K562 (cell line): ENCODE measurements around the gene SLC43A2.

Experiments used
- NEUROD1 ChIP-seq: fragments of 150-350 bp; IDR thresholded peaks from 2 replicates; pipeline ENCODE4 v1.6.1; 2014; ENCODE audit warnings: borderline replicate concordance, low read length, low read depth; ENCODE audit not compliant: partially characterized antibody
- TF ChIP-seq, protein P1 (sequence below): fragments of 250-450 bp; sonication (Bioruptor Pico); IDR thresholded peaks from 2 replicates; pipeline ENCODE4 v1.4.0; 2020; ENCODE audit warnings: mild to moderate bottlenecking, moderate library complexity, borderline replicate concordance

DNA sequence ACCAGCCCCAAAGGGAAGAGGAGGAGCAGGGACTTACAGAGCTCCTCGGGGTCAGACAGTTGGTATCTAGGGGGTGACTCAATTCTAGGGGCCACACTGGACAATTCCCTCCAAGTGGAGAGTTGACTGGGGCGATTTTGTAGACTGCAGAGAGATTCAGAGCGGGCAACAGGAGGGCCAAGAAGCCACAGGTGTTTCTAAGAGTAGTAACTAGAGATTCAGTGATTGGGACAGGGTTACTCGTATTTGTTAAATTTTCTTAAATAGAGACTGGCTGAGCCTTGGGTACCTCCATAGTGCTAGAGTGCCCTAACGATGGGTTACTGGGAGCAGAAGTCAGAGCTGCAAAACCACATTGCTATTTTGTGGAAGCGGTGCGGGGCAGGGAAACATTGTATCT lies 109.0 kb downstream of the SLC43A2 start:
- TF ChIP-seq, protein P1, sequence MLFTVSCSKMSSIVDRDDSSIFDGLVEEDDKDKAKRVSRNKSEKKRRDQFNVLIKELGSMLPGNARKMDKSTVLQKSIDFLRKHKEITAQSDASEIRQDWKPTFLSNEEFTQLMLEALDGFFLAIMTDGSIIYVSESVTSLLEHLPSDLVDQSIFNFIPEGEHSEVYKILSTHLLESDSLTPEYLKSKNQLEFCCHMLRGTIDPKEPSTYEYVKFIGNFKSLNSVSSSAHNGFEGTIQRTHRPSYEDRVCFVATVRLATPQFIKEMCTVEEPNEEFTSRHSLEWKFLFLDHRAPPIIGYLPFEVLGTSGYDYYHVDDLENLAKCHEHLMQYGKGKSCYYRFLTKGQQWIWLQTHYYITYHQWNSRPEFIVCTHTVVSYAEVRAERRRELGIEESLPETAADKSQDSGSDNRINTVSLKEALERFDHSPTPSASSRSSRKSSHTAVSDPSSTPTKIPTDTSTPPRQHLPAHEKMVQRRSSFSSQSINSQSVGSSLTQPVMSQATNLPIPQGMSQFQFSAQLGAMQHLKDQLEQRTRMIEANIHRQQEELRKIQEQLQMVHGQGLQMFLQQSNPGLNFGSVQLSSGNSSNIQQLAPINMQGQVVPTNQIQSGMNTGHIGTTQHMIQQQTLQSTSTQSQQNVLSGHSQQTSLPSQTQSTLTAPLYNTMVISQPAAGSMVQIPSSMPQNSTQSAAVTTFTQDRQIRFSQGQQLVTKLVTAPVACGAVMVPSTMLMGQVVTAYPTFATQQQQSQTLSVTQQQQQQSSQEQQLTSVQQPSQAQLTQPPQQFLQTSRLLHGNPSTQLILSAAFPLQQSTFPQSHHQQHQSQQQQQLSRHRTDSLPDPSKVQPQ (CRISPR knock-in tag) = no peak
- no peak for TF ChIP-seq NEUROD1
